ENCODE data around the gene FAR2.
"Not testable (repeated sequence)": the region's sequence is repeated elsewhere in the genome, so short reads cannot be mapped to it uniquely, and the experiment has no call there.

The FAR2 gene

DNA sequence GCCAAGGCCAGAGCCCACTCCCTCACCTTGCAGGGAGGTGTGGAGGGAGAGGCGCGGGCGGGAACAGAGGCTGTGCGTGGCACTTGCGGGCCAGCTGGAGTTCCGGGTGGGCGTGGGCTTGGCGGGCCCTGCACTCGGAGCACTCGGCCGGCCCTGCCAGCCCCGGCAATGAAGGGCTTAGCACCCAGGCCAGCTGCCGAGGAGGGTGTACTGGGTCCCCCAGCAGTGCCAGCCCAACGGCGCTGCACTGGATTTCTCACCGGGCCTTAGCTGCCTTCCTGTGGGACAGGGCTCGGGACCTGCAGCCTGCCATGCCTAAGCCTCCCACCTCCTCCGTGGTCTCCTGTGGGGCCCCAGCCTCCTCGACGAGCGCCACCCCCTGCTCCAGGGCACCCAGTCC is 107.5 kb downstream of the FAR2 start:
- no peak for DNase-seq
- in situ Hi-C loops (cut with MboI; ENCODE audit: low pct_unique_long_range_greater_than_20kb, low sequenced_read_pairs): no loop called here

DNA sequence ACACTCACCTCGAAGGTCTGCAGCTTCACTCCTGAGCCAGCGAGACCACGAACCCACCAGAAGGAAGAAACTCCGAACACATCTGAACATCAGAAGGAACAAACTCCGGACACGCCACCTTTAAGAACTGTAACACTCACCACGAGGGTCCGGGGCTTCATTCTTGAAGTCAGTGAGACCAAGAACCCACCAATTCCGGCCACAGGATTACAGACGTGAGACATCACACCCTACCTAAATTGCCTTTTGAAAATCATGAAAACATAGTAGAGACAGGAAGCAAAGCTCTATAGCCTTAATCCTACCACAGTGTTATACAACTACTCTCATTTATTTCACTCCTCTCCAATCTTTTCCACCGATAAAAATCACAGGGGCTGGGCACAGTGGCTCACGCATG is 108.6 kb downstream of the FAR2 start:
- in situ Hi-C loops (cut with MboI; ENCODE audit: low pct_unique_long_range_greater_than_20kb, low sequenced_read_pairs): not testable (repeated sequence)

DNA sequence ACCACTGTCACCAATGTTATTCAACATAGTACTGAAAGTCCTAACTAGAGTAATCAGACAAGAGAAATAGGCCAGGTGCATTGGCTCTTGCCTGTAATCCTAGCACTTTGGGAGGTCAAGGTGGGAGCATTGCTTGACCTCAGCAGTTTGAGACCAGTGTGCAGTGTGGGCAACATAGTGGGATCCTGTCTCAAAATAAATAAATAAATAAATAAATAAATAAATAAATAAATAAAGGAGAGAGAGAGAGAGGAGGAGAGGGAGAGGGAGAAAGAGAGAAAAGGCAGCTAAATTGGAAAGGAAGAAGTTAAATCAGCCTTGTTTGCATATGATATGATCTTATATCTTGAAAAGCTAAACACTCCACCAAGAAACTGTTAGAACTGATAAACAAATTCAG is 115.3 kb downstream of the FAR2 start:
- in situ Hi-C loops (cut with MboI; ENCODE audit: low pct_unique_long_range_greater_than_20kb, low sequenced_read_pairs): no loop called here
- no peak for DNase-seq

More for the DNA sequence above, 108.6 kb downstream of the FAR2 start:
- DNase-seq: not testable (repeated sequence)

DNA sequence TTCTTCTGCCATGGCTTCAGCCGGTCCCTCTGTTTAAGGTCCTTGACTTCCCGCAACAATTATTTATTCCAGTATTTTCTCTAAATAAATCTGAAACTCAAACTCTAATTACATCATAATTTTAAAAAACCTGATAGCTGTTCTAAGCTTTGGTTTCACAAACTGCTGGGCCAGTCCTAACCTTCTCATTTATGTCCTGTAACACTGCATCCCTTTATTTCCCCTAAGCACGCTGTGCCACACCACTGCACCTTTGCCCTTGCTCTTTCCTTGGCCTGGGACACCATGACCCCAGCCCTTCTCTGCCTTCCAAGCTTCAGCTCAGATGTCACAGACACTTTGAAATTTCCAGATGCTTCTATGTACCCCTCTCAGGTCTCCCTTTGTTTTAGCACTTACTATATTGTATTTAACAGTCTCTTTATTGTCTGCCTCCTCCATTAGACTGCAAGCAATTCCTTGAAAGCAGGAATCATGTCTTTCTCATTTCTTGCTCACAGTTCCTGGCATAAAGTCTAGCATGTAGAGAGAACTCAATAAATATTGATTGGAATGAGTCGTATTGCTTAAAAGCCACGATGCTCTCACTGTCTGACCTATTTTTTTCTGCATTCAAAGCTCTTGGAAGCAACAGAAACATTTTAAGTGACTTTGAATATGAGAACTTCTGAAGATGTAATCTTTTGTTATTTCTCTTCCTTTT is 120.8 kb downstream of the FAR2 start:
- in situ Hi-C loops (cut with MboI; ENCODE audit: low pct_unique_long_range_greater_than_20kb, low sequenced_read_pairs): no loop called here
- no peak for DNase-seq

DNA sequence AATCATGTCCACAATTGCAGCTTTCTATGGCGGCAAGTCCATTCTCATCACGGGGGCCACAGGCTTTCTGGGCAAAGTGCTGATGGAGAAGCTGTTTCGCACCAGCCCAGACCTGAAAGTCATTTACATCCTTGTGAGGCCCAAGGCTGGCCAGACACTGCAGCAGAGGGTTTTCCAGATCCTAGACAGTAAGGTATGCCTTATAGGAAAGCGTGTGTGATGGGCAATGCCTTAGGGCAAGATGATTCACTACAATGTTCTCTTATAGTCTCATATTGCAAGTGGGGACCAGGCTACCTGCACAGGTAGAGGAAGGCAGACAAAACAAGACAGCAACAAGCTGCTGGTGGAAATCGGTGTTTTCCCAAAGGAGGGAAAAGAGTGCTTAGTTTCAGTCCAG is 121.4 kb downstream of the FAR2 start:
- no peak for DNase-seq
- in situ Hi-C loops (cut with MboI; ENCODE audit: low pct_unique_long_range_greater_than_20kb, low sequenced_read_pairs): no loop called here

DNA sequence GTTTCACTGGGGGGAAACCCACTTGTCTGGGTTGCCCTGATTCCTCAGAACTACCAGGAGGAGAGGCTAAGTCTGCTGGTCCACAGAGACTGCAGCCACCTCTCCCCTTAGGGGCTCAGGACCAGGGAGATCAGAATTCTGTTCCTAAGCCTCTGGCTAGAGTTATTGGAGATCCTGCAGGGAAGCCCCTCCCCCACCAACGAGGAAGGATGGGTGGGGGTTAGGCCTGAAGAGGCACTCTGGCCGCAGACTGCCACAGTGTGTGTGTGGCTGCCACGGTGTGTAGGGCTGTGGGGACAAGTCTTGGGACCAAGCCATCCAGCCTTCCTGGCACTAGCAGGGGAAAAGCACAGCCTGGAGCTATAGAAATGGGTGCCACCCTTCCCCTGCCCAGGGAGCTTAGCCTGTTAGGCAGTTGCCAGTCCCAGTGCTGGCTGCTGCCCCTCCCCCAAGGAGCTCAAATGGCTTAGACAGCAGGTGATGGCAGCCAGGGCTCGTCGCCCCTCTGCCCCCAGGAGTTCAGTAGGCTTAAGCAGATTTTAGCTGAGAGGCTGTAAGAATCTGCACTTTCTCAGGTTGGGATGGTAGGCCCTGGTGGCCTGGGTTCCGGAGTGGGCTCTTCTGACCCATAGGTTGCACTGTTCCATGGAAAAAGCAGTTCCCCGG is 124.2 kb downstream of the FAR2 start:
- in situ Hi-C loops (cut with MboI; ENCODE audit: low pct_unique_long_range_greater_than_20kb, low sequenced_read_pairs): no loop called here

DNA sequence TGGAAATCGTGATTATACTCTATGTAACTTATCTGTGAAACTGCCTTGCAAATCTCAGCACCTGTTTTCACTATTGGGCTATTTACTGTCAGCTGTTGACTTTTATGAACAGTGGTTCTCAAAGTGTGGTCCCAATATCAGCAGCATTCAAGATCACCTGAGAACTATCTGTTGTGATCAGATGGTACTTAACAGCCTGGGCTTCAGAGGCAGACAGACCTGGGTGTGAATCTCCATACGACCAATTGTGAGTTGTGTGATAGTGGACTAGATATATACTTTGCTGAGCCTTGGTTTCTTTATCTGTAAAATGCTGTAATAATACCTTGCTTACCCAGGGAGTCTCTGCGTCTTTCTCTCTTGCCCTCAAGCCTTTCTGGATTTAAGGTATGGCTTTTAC is 126.8 kb downstream of the FAR2 start:
- no peak for DNase-seq
- in situ Hi-C loops (cut with MboI; ENCODE audit: low pct_unique_long_range_greater_than_20kb, low sequenced_read_pairs): no loop called here

More for the DNA sequence above, 124.2 kb downstream of the FAR2 start:
- no peak for DNase-seq

DNA sequence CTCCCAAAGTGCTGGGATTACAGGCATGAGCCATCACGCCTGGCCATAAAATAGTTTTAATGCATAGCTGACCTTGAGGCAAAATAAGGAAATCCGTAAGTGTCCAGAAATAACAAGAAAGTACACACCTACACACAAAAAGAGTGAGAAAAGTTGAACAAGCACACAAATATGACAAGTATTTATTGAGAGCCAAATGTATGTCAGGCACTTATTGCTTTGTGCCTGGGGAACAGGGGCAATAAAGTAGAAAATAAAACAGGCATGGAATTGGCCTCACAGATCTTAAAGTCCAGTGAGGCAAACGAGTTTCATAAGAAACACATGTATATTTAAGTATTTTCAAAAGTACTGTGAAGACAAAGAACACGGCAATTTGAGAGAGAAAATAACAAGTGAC is 128.2 kb downstream of the FAR2 start:
- in situ Hi-C loops (cut with MboI; ENCODE audit: low pct_unique_long_range_greater_than_20kb, low sequenced_read_pairs): no loop called here
- DNase-seq: no peak

DNA sequence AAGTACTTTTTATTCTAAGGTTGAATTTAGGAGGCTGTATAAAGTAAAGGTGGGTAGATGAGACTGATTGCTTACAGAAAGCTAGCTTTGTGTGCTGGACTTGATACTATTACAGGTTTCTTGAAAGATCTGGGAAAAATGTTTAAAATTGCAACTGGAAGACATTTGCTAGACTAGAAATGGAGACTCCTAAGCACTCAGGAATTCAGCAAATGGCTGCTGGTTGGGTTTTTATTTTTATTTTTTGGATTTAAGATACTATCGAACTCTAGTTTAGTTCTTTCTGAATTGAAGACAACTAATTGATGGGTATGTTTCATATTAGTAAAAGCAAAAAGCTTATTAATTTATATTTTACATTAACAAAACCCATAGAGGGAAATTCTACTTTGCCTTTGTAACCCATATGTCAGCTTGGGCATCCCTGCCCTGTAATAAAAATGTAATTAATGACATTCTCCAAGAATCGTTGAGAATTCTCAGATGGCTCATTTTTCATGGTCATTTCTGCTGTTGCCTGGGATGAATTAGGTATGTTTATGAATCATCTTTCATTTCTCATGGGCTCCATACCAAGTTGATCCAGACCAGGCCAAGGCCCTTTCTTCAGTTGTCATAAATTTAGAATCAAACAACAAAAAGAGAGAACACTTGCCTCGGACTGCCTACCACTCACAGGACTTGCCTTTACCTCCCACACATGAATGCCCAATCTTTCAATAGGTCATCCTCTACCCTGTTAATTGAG is 129.8 kb downstream of the FAR2 start:
- DNase-seq: no peak
- in situ Hi-C loops (cut with MboI; ENCODE audit: low pct_unique_long_range_greater_than_20kb, low sequenced_read_pairs): no loop called here

DNA sequence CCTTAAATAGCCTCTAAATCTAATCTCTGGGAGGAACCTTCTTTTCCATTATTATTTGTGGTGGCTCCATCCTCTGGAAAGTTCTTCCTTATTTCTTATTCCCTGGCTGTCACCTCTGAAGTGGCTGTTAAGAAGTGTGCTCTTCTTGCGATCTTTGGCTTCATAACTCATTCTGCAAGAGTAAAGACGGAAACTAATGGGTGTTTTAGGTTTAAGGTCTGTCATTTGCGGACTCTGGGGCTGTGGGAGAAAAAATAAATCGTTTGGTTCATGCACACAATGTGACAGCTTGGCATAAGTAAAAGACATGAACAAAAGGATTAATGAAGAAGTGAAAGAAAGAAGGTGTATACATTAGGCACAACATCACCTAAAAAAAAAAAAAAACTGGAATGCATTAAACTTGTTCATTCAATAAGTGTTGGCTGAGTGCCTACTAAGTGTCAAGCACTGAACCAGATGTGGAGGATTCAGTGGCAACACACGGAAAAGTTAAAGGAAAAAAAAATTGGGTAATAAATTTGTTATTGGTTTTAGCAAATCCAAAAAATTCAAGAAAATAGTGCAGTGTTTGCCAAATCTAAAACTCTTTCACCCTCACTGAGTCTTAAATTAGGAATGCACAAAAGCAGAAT is 132.4 kb downstream of the FAR2 start:
- in situ Hi-C loops (cut with MboI; ENCODE audit: low pct_unique_long_range_greater_than_20kb, low sequenced_read_pairs): no loop called here
- DNase-seq: no peak

DNA sequence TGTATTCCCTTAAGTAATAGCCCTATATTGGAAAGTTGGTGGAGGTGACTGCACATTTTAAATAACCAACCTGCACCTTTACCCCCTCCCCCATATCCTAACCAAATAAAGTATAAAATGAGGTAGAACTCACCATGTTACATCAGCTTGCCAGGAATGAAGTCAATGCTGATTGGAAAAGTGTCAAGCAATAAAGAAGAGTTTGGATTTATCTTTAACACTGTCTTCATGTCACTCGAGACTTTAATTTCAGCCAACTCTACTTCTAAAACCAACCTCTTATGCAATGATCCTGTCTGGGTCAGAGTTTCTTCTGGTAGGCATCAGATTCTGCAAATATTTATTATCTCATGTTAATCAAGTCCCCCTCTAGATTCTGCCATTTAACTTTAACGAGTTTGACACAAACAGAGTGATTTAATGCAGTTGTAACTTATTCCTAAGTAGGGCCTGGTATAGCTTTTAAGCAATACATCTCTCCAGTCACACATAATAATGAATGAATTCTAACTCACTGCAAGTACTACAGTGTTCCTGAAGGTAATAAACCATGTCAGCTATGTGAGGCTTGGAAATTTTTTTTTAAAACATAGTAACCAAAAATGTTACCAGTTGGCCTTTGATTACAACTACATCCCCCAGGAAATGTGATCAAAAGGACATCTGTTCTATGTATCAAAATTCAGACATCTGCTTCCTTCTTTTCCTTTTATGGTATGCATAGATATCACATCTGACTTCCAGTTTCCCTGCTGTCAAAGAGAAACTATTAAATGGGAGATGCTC is 133.1 kb downstream of the FAR2 start:
- in situ Hi-C loops (cut with MboI; ENCODE audit: low pct_unique_long_range_greater_than_20kb, low sequenced_read_pairs): no loop called here
- peak; percentile 90 for DNase-seq

DNA sequence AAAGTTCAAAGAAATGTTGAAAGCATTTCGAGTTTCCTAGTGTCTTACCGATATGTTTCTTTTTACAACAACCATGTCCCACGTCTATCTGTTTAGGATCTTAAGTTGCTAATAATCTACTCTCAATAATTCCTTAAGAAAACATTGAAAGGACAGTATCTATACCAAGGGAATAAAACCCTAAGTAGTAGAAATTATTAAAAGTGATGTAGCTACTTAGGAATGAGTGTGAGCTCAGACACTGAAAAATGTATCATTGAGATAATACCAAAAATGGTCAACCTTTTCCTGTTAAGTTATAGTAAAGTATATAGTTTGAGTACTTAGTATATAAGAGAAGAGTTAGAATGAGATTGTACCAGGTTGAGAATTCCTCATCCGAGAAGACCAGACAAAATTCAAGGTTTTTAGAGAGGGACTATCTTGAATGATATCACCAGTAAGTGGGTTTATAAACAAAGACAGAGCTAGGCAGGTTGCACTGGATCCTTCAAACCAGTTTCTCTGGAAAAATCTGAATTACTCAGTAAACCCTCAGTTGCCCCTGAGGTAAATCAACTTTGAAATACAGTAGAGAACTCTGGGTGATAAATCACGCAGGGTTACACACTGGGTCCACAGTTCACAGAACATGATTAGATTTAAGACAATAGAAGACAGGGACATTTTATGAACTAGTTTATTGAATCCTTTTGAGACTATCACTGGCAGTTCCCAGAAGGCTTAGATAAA is 135.1 kb downstream of the FAR2 start:
- DNase-seq: no peak
- in situ Hi-C loops (cut with MboI; ENCODE audit: low pct_unique_long_range_greater_than_20kb, low sequenced_read_pairs): no loop called here

DNA sequence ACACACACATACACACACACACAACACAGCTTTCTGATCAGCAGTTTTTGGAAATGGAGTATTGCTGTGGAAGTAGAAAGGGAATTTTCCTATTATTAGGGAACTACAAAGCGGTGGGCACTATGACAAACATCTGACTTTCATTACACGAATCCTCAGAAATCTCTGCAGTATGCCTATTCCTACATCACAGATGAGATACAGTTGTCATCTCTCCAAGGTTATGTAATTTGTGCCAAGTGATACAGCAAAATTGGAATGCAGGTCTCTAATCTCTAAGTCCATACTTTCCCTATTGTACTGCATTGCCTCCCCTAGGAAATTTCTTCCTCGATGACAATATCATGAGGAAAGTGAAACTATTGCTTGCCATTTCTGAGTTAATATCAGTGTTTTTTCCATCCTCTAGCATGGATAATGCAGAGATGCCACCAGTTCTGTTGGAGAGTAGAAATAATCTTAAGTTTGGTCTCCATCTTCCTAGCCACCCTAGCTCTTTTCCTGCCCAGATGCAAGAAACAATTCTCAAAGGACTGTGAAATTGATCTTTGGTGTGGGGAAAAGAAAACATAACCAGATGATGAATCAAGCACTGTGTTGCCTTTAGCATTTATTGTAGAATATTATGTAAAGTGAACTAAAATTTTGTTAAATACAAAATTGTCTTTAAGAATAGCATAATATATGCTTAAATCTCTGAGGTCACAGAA is 137.2 kb downstream of the FAR2 start:
- in situ Hi-C loops (cut with MboI; ENCODE audit: low pct_unique_long_range_greater_than_20kb, low sequenced_read_pairs): no loop called here
- no peak for DNase-seq

DNA sequence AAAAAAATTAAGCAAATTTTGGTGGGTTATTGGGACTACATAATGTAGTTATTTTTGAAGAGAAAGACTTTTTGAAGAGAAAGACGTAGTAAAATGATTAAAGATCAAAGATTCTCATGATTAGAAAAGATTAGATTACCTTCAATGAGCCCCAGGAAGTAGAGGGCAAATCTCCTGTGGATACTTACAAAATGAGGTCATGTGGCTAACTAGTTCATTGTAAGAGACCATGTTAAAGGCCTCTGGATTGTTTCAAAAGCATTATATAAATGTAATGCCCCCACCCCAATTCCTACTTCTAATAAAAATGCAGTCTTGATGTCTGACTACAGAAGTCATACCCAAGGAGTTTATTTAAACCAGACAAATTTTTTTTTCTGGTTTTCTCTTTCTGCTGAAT is 138.5 kb downstream of the FAR2 start:
- in situ Hi-C loops (cut with MboI; ENCODE audit: low pct_unique_long_range_greater_than_20kb, low sequenced_read_pairs): no loop called here

DNA sequence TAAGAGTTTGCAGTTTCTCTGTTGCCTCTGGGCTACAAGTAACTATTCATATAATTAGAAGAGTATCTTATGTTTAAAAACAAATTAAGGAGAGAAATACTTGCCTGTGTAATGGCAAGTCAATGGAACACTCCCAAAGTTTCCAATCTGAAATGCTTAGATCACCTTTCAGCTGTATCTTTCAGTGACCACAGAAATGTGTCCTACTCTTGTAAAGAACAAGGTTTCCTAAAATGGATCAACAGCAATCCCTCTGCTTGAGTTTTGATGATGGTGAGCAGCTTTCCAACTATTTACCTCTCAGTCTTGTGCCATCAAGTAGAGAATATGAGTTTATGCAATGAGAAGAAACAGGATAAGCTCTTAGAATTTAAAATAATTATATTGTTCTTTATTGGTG is 139.0 kb downstream of the FAR2 start:
- in situ Hi-C loops (cut with MboI; ENCODE audit: low pct_unique_long_range_greater_than_20kb, low sequenced_read_pairs): no loop called here
- DNase-seq: no peak

More for the DNA sequence above, 138.5 kb downstream of the FAR2 start:
- no peak for DNase-seq

DNA sequence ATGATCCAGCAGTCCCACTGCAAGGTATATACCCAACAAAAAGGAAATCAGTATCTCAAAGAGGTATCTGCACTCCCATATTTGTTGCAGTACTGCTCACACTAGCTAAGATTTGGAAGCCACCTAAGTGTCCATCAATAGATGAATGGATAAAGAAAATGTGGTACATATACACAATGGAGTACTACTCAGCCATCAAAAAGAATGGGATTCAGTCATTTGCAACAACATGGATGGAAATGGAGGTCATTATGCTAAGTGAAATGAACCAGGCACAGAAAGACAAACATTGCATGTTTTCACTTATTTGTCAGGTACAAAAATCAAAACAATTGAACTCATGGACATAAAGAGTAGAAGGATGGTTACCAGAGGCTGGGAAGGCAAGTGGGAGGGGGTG is 141.4 kb downstream of the FAR2 start:
- DNase-seq; in situ Hi-C loops (cut with MboI; ENCODE audit: low pct_unique_long_range_greater_than_20kb, low sequenced_read_pairs): not testable (repeated sequence)

DNA sequence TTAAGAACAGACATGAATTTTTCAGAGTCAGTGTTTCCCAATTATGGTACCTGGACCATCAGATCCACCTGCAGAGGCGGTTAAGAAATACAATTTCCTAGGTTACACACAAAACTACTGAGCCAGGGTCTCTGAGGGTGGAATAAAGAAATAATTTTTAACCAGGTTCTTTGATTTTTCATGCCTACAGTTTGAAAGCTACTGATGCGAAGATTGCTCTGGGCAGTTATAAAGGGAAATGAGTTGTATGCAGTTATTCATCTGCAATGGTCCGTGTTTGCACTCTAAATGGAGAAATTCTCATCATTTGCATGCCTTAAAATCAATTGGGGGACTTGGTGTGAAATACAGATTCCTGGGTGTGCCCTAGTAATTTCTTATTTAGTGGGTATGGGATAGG is 142.1 kb downstream of the FAR2 start:
- in situ Hi-C loops (cut with MboI; ENCODE audit: low pct_unique_long_range_greater_than_20kb, low sequenced_read_pairs): no loop called here
- no peak for DNase-seq

DNA sequence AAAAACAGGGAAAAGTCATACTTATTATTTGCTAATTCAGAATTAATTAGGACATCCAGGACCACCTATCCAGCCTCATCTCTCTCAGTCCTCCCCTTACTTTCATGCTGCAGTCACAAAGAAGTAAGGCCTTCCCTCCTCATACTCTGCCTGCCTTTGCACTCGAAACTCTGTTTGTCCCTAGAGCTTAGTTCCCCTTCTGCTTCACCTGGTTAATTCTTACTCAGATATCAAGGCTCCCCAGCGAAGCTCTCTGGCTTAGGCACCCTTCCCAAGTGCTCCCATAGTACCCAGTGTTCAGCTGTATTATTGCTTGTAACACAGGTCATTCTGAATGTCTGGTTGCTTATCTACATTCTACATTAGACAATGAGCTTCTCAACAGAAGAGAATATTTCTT is 150.6 kb downstream of the FAR2 start:
- DNase-seq: peak; percentile 55
- in situ Hi-C loops (cut with MboI; ENCODE audit: low pct_unique_long_range_greater_than_20kb, low sequenced_read_pairs): no loop called here

All from KBM-7 (cell line).